Measurements from ENCODE around the gene ELOA.
A peak's percentile ranks its signal among the peaks of the same experiment; 100 is the strongest.
"Not testable (repeated sequence)": the region's sequence is repeated elsewhere in the genome, so short reads cannot be mapped to it uniquely, and the experiment has no call there.

ELOA gene

GRCh38 chr1:23797478-23798448 lies 54.5 kb downstream of the ELOA start:
- Mint-ChIP-seq H3K4me3 (no peak overlapping the region), H3K9me3 (no peaks in the 10 kb centered on the region)

GRCh38 chr1:23798662-23799142 lies 55.4 kb downstream of the ELOA start:
- Mint-ChIP-seq H3K36me3 (ENCODE audit: low read depth) (peaks cover 11% of the 10 kb centered on the region), H3K4me3 (peak overlapping the region; percentile 28), H3K27me3 (ENCODE audit: low read depth) (no peaks in the 10 kb centered on the region), H3K9me3 (no peaks in the 10 kb centered on the region), H3K4me1 (ENCODE audit: low read depth) (peaks cover 14% of the 10 kb centered on the region), H3K27ac (peak overlapping the region; percentile 95)
- DNase-seq (ENCODE audit: low spot score), result no peak

More at GRCh38 chr1:23797478-23798448, 54.5 kb downstream of the ELOA start:
- Mint-ChIP-seq H3K4me1 (ENCODE audit: low read depth) (peaks cover 14% of the 10 kb centered on the region), H3K27ac (no peak overlapping the region), H3K27me3 (ENCODE audit: low read depth) (no peaks in the 10 kb centered on the region), H3K36me3 (ENCODE audit: low read depth) (peaks cover 15% of the 10 kb centered on the region)
- no peak for DNase-seq (ENCODE audit: low spot score)

GRCh38 chr1:23799255-23799569 lies 55.9 kb downstream of the ELOA start:
- peak overlapping the region; percentile 95 for H3K27ac Mint-ChIP-seq
- peaks cover 11% of the 10 kb centered on the region for H3K36me3 Mint-ChIP-seq (ENCODE audit: low read depth)
- DNase-seq (ENCODE audit: low spot score), result no peak
- peaks cover 14% of the 10 kb centered on the region for H3K4me1 Mint-ChIP-seq (ENCODE audit: low read depth)
- no peaks in the 10 kb centered on the region for H3K27me3 Mint-ChIP-seq (ENCODE audit: low read depth)
- H3K9me3 Mint-ChIP-seq, result no peaks in the 10 kb centered on the region
- H3K4me3 Mint-ChIP-seq, result peak overlapping the region; percentile 97

GRCh38 chr1:23799570-23800399 lies 56.5 kb downstream of the ELOA start:
- H3K36me3 Mint-ChIP-seq (ENCODE audit: low read depth), result peaks cover 11% of the 10 kb centered on the region
- DNase-seq (ENCODE audit: low spot score), result peak; percentile 51
- H3K9me3 Mint-ChIP-seq, result no peaks in the 10 kb centered on the region
- no peaks in the 10 kb centered on the region for H3K27me3 Mint-ChIP-seq (ENCODE audit: low read depth)
- H3K4me3 Mint-ChIP-seq, result peak overlapping the region; percentile 97
- peaks cover 14% of the 10 kb centered on the region for H3K4me1 Mint-ChIP-seq (ENCODE audit: low read depth)
- peak overlapping the region; percentile 95 for H3K27ac Mint-ChIP-seq

- Mint-ChIP-seq H3K36me3 (ENCODE audit: low read depth) (peaks cover 8% of the 10 kb centered on the region), H3K4me1 (ENCODE audit: low read depth) (peaks cover 14% of the 10 kb centered on the region), H3K27ac (peak within 1 kb of the TSS; percentile 95), H3K9me3 (no peaks in the 10 kb centered on the region), H3K4me3 (peak within 1 kb of the TSS; percentile 97), H3K27me3 (ENCODE audit: low read depth) (no peaks in the 10 kb centered on the region)
- peak; percentile 93 for DNase-seq (ENCODE audit: low spot score)
Measured at GRCh38 chr1:23800400-23801337, 57.4 kb downstream of the ELOA start, which contains the start of gene GALE. Gene GALE (minus strand): TSS chr1:23800754. CDS start chr1:23799007, 1,747 bp downstream.

GRCh38 chr1:23801338-23801748 lies 58.1 kb downstream of the ELOA start:
- H3K4me3 Mint-ChIP-seq, result peak overlapping the region; percentile 97
- H3K27me3 Mint-ChIP-seq (ENCODE audit: low read depth), result no peaks in the 10 kb centered on the region
- H3K36me3 Mint-ChIP-seq (ENCODE audit: low read depth), result peaks cover 10% of the 10 kb centered on the region
- DNase-seq (ENCODE audit: low spot score), result no peak
- H3K27ac Mint-ChIP-seq, result peak overlapping the region; percentile 65
- no peaks in the 10 kb centered on the region for H3K9me3 Mint-ChIP-seq
- H3K4me1 Mint-ChIP-seq (ENCODE audit: low read depth), result peaks cover 14% of the 10 kb centered on the region

GRCh38 chr1:23801876-23802275 lies 58.6 kb downstream of the ELOA start:
- peak overlapping the region; percentile 47 for H3K27ac Mint-ChIP-seq

GRCh38 chr1:23802809-23803342 lies 59.6 kb downstream of the ELOA start:
- Mint-ChIP-seq H3K4me1 (ENCODE audit: low read depth) (peaks cover 16% of the 10 kb centered on the region), H3K27ac (peak overlapping the region; percentile 28)
- H3K4me3 Mint-ChIP-seq; H3K27me3 Mint-ChIP-seq (ENCODE audit: low read depth); H3K9me3 Mint-ChIP-seq; DNase-seq (ENCODE audit: low spot score); H3K36me3 Mint-ChIP-seq (ENCODE audit: low read depth): not testable (repeated sequence)

More at GRCh38 chr1:23801876-23802275, 58.6 kb downstream of the ELOA start:
- Mint-ChIP-seq H3K4me1 (ENCODE audit: low read depth) (peaks cover 14% of the 10 kb centered on the region), H3K4me3 (peak overlapping the region; percentile 36), H3K9me3 (no peaks in the 10 kb centered on the region), H3K27me3 (ENCODE audit: low read depth) (no peaks in the 10 kb centered on the region), H3K36me3 (ENCODE audit: low read depth) (peaks cover 10% of the 10 kb centered on the region)
- no peak for DNase-seq (ENCODE audit: low spot score)

GRCh38 chr1:23803674-23804073 lies 60.4 kb downstream of the ELOA start:
- H3K4me3 Mint-ChIP-seq, result no peak overlapping the region

GRCh38 chr1:23804183-23804835 lies 61.0 kb downstream of the ELOA start:
- H3K36me3 Mint-ChIP-seq (ENCODE audit: low read depth), result peaks cover 4% of the 10 kb centered on the region
- peaks cover 13% of the 10 kb centered on the region for H3K4me1 Mint-ChIP-seq (ENCODE audit: low read depth)
- peak overlapping the region; percentile 8 for H3K27ac Mint-ChIP-seq
- no peaks in the 10 kb centered on the region for H3K9me3 Mint-ChIP-seq
- no peak for DNase-seq (ENCODE audit: low spot score)
- no peak overlapping the region for H3K4me3 Mint-ChIP-seq
- H3K27me3 Mint-ChIP-seq (ENCODE audit: low read depth), result no peaks in the 10 kb centered on the region

More at GRCh38 chr1:23803674-23804073, 60.4 kb downstream of the ELOA start:
- no peaks in the 10 kb centered on the region for H3K9me3 Mint-ChIP-seq
- peaks cover 16% of the 10 kb centered on the region for H3K4me1 Mint-ChIP-seq (ENCODE audit: low read depth)
- DNase-seq (ENCODE audit: low spot score), result no peak
- no peak overlapping the region for H3K27ac Mint-ChIP-seq
- no peaks in the 10 kb centered on the region for H3K27me3 Mint-ChIP-seq (ENCODE audit: low read depth)
- peaks cover 5% of the 10 kb centered on the region for H3K36me3 Mint-ChIP-seq (ENCODE audit: low read depth)

GRCh38 chr1:23805025-23805424 lies 61.8 kb downstream of the ELOA start:
- Mint-ChIP-seq H3K36me3 (ENCODE audit: low read depth) (peaks cover 4% of the 10 kb centered on the region), H3K27ac (peak overlapping the region; percentile 49), H3K4me3 (no peak overlapping the region), H3K4me1 (ENCODE audit: low read depth) (peaks cover 11% of the 10 kb centered on the region), H3K27me3 (ENCODE audit: low read depth) (no peaks in the 10 kb centered on the region), H3K9me3 (no peaks in the 10 kb centered on the region)
- no peak for DNase-seq (ENCODE audit: low spot score)

GRCh38 chr1:23806280-23806679 lies 63.0 kb downstream of the ELOA start:
- no peaks in the 10 kb centered on the region for H3K9me3 Mint-ChIP-seq
- H3K4me3 Mint-ChIP-seq, result no peak overlapping the region
- no peaks in the 10 kb centered on the region for H3K27me3 Mint-ChIP-seq (ENCODE audit: low read depth)
- no peak for DNase-seq (ENCODE audit: low spot score)
- H3K36me3 Mint-ChIP-seq (ENCODE audit: low read depth), result peaks cover 6% of the 10 kb centered on the region
- peaks cover 13% of the 10 kb centered on the region for H3K4me1 Mint-ChIP-seq (ENCODE audit: low read depth)
- H3K27ac Mint-ChIP-seq, result no peak overlapping the region
